KMS-11 (cell line): ENCODE data around the gene TBCD.
"Not testable (repeated sequence)": the region's sequence is repeated elsewhere in the genome, so short reads cannot be mapped to it uniquely, and the experiment has no call there.

ENCODE experiments used
- H2AFZ ChIP-seq: fragments of 200-600 bp; sonication (generic); 2 replicates; pipeline ENCODE4 v1.6.1; 2016; ENCODE audit warnings: antibody characterized with exemption, mixed run types, low read depth
- H3K27ac ChIP-seq: fragments of 200-600 bp; sonication (generic); 2 replicates; pipeline ENCODE4 v1.6.1; 2016; ENCODE audit warnings: mild to moderate bottlenecking, mixed run types
- H3K27me3 ChIP-seq: fragments of 200-600 bp; sonication (generic); 2 replicates; pipeline ENCODE4 v1.6.1; 2017; ENCODE audit warnings: mild to moderate bottlenecking, low read depth, mixed run types, moderate library complexity; ENCODE audit not compliant: insufficient read depth
- H3K36me3 ChIP-seq: fragments of 200-600 bp; sonication (generic); 2 replicates; pipeline ENCODE4 v1.6.1; 2017; ENCODE audit warnings: mild to moderate bottlenecking, mixed run types; ENCODE audit not compliant: insufficient read depth
- H3K4me1 ChIP-seq: fragments of 200-600 bp; sonication (generic); 2 replicates; pipeline ENCODE4 v1.6.1; 2016; ENCODE audit warnings: mild to moderate bottlenecking, low read depth, mixed run types; ENCODE audit not compliant: poor library complexity, severe bottlenecking
- H3K4me2 ChIP-seq: fragments of 200-600 bp; sonication (generic); 2 replicates; pipeline ENCODE4 v1.7.0; 2016; ENCODE audit warnings: mild to moderate bottlenecking, mixed run types
- H3K4me3 ChIP-seq: fragments of 200-600 bp; sonication (generic); IDR thresholded peaks from 2 replicates; pipeline ENCODE4 v1.6.1; 2017; ENCODE audit warnings: low read depth, low read length, mixed read lengths; ENCODE audit not compliant: insufficient read depth
- H3K79me2 ChIP-seq: fragments of 200-600 bp; sonication (generic); 2 replicates; pipeline ENCODE4 v1.6.1; 2016; ENCODE audit warnings: low read depth, mixed run types; ENCODE audit not compliant: insufficient read depth
- H3K9ac ChIP-seq: fragments of 200-600 bp; sonication (generic); 2 replicates; pipeline ENCODE4 v1.6.1; 2016; ENCODE audit warnings: mild to moderate bottlenecking, mixed run types
- H4K20me1 ChIP-seq: fragments of 200-600 bp; sonication (generic); 2 replicates; pipeline ENCODE4 v1.6.1; 2016; ENCODE audit warnings: mild to moderate bottlenecking, mixed run types; ENCODE audit not compliant: insufficient read depth
- CTCF ChIP-seq: fragments of 200-600 bp; sonication (generic); conservative IDR thresholded peaks from 2 replicates; pipeline ENCODE4 v1.6.1; 2017; ENCODE audit warnings: low read depth, mild to moderate bottlenecking, antibody characterized with exemption, low read length, moderate library complexity, mixed read lengths

TBCD gene

GRCh38 chr17:82765371-82765770 is 13.5 kb downstream of the TBCD start:
- no peaks in the 10 kb centered on the region for H3K27me3 ChIP-seq
- H3K27ac ChIP-seq: no peak overlapping the region
- H4K20me1 ChIP-seq: no peaks in the 10 kb centered on the region
- H3K4me1 ChIP-seq: no peaks in the 10 kb centered on the region
- H3K9ac ChIP-seq: no peak overlapping the region
- no peak for TF ChIP-seq CTCF
- no peak overlapping the region for H2AFZ ChIP-seq
- H3K4me2 ChIP-seq: no peak overlapping the region
- no peak overlapping the region for H3K4me3 ChIP-seq
- peaks cover 2% of the 10 kb centered on the region; the same call in 1 of the 2 replicates for H3K36me3 ChIP-seq
- no peaks in the 10 kb centered on the region for H3K79me2 ChIP-seq

GRCh38 chr17:82767041-82767754 is 15.3 kb downstream of the TBCD start:
- Histone ChIP-seq H3K4me1 (no peaks in the 10 kb centered on the region), H3K4me3 (no peak overlapping the region), H3K9ac (no peak overlapping the region), H3K27ac (no peak overlapping the region), H4K20me1 (no peaks in the 10 kb centered on the region), H3K79me2 (no peaks in the 10 kb centered on the region), H3K4me2 (no peak overlapping the region), H2AFZ (no peak overlapping the region), H3K27me3 (no peaks in the 10 kb centered on the region), H3K36me3 (peaks cover 2% of the 10 kb centered on the region; the same call in 1 of the 2 replicates)
- TF ChIP-seq CTCF: peak; percentile 71

GRCh38 chr17:82769041-82769440 is 17.2 kb downstream of the TBCD start:
- H3K36me3 ChIP-seq: peaks cover 2% of the 10 kb centered on the region; the same call in 1 of the 2 replicates
- no peak overlapping the region for H2AFZ ChIP-seq
- no peak overlapping the region for H3K4me2 ChIP-seq
- no peaks in the 10 kb centered on the region for H4K20me1 ChIP-seq
- no peak overlapping the region for H3K27ac ChIP-seq
- H3K27me3 ChIP-seq: no peaks in the 10 kb centered on the region
- no peak for TF ChIP-seq CTCF
- no peak overlapping the region for H3K9ac ChIP-seq
- no peaks in the 10 kb centered on the region for H3K79me2 ChIP-seq
- H3K4me1 ChIP-seq: no peaks in the 10 kb centered on the region
- H3K4me3 ChIP-seq: no peak overlapping the region

- no peak for TF ChIP-seq CTCF
- Histone ChIP-seq H3K4me2 (no peak overlapping the region), H3K27ac (no peak overlapping the region), H3K4me1 (no peaks in the 10 kb centered on the region), H4K20me1 (no peaks in the 10 kb centered on the region), H3K36me3 (peaks cover 2% of the 10 kb centered on the region; the same call in 1 of the 2 replicates), H3K27me3 (no peaks in the 10 kb centered on the region), H3K4me3 (no peak overlapping the region), H3K79me2 (no peaks in the 10 kb centered on the region), H2AFZ (no peak overlapping the region), H3K9ac (no peak overlapping the region)
Measured at GRCh38 chr17:82772026-82772425, 20.2 kb downstream of the TBCD start.

- not testable (repeated sequence) for H3K36me3 ChIP-seq, H3K4me3 ChIP-seq, H3K4me1 ChIP-seq, H3K27me3 ChIP-seq, H3K27ac ChIP-seq, H3K4me2 ChIP-seq, H2AFZ ChIP-seq, H3K9ac ChIP-seq, H4K20me1 ChIP-seq, H3K79me2 ChIP-seq
Measured at GRCh38 chr17:82774456-82774855, 22.6 kb downstream of the TBCD start.
